SK-N-MC (cell line): ENCODE measurements around the gene SCARF2.
"Not testable (repeated sequence)": the region's sequence is repeated elsewhere in the genome, so short reads cannot be mapped to it uniquely, and the experiment has no call there.

Source experiments
- DNase-seq: peaks from one replicate; pipeline ENCODE4 v3.0.0-alpha.2; 2011; ENCODE audit warnings: low read depth, low spot score
- H3K27ac ChIP-seq: fragments of 200-600 bp; sonication (generic); 2 replicates; pipeline ENCODE4 v1.5.1; 2016; ENCODE audit warnings: mixed run types
- H3K36me3 ChIP-seq: fragments of 200-600 bp; sonication (generic); 2 replicates; pipeline ENCODE4 v1.6.1; 2017; ENCODE audit warnings: antibody characterized with exemption, low read length, mixed read lengths; ENCODE audit not compliant: insufficient read depth
- H3K4me3 ChIP-seq: fragments of 200-600 bp; sonication (generic); 2 replicates; pipeline ENCODE4 v1.5.1; 2016
- H3K9ac ChIP-seq: fragments of 200-600 bp; sonication (generic); 2 replicates; pipeline ENCODE4 v1.8.0; 2017; ENCODE audit warnings: mixed run types, mixed read lengths; ENCODE audit not compliant: insufficient read length
- H3K9me3 ChIP-seq: fragments of 200-600 bp; sonication (generic); 2 replicates; pipeline ENCODE4 v1.6.1; 2017; ENCODE audit warnings: low read depth, mild to moderate bottlenecking, antibody characterized with exemption, low read length, moderate library complexity, mixed read lengths
- EZH2 ChIP-seq: fragments of 200-600 bp; sonication (generic); IDR thresholded peaks from one replicate; pipeline ENCODE4 v1.6.1; 2017; ENCODE audit warnings: antibody characterized with exemption
- FOXP2 ChIP-seq: optimal IDR thresholded peaks from 2 replicates; pipeline ENCODE3; 2011; ENCODE audit warnings: mild to moderate bottlenecking, moderate library complexity; ENCODE audit not compliant: insufficient read depth; ENCODE audit errors: extremely low read length, control extremely low read depth
- POLR2AphosphoS5 ChIP-seq: IDR thresholded peaks from 2 replicates; pipeline ENCODE4 v1.6.1; 2012; ENCODE audit warnings: mild to moderate bottlenecking, low read depth, low read length, borderline replicate concordance

SCARF2 gene

DNA sequence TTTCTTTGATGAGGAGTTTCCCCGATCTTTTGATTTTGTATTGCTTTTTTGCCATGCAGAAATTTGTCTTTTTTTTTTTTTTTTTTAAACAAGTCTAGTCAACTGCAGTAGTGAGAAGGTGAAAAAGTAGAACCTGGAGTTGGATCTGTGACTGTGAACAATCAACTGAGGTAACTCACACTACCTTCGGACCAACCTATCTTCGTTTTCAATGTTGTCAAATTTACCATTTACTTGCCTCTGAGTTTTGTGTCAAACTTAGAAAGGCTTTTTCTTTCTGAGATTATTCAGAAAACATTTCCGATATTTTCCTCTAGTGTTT is 37.5 kb upstream of the SCARF2 start:
- no peak overlapping the region for H3K9ac ChIP-seq
- no peaks in the 10 kb centered on the region for H3K36me3 ChIP-seq
- no peak for DNase-seq
- H3K9me3 ChIP-seq, result no peaks in the 10 kb centered on the region
- H3K4me3 ChIP-seq, result no peak overlapping the region
- TF ChIP-seq POLR2AphosphoS5, result no peak
- TF ChIP-seq EZH2, result no peak
- no peak for TF ChIP-seq FOXP2
- H3K27ac ChIP-seq, result no peak overlapping the region

DNA sequence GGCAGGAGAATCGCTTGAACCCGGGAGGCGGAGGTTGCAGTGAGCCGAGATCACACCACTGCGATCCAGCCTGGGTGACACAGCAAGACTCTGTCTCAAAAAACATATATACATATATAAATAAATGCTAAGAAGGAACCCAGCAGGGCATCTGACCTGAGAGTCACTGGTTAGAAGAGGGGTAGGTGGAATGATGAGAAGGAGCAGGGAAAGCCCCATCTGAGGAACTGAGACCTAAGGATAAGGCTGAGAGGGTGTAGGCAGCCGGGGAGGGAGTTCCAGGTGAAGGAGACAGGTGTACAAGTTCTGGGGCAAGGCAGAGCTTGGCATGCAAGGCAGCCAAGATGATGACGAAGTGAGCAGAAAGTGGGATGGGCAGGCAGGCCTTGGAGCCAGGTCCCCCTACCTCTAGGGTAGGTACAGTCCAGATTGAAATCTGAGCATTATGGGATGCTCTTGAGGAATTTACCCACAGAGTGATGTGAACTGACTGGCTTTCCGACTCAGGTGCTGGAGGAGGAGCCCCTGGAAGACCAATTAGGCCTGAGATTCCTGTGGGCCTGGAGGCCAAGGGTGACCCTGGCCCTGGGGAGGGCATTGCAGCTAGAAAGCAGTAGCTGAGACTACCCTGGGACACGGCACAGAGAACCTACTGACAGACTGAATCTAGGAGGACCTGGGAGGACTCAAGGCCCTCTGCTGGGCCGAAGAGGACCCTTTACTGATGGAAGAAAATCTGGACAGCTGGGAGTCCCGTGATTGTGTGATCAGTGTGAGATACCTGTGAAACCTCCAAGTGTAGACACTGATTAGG is 35.2 kb upstream of the SCARF2 start:
- TF ChIP-seq POLR2AphosphoS5 (no peak), EZH2 (no peak)
- H3K27ac ChIP-seq, result no peak overlapping the region
- H3K36me3 ChIP-seq, result no peaks in the 10 kb centered on the region; the same call in 1 of the 2 replicates
- no peak overlapping the region for H3K4me3 ChIP-seq
- H3K9ac ChIP-seq, result no peak overlapping the region
- no peaks in the 10 kb centered on the region for H3K9me3 ChIP-seq
- no peak for DNase-seq

DNA sequence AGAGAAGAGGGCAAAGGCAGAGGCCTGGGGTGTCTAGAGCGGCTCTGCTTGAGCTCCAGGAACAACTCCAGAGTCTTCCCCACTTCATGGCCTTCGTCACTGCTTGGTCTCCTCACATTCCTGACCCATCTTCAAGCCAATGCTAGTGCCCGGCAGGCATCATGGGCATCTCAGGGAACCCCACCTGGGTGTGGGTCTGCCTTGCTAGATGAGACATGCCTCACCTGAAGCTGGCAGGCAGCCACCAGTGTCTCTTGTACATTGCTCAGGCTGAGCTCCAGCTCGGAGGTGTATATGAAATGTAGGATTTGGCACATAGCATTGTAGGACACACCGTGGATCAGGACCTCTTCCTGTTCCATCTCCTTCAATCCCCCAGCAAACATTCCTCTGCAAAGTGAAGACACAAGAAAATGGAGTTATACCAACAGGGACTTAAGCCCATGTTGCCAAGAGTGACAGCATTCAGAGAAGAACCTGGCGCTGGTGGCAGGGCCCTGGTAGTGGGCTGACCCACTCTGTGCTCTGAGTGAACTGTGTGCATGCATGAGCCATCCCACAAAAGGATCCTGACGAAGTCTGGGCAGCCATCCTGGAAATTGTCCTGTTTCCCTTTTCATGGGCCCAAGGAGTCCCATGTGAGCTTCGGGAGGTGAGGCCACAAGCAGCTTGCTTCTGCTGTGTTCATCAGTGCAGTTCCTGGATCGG is 33.7 kb upstream of the SCARF2 start:
- H3K36me3 ChIP-seq, result no peaks in the 10 kb centered on the region; the same call in 1 of the 2 replicates
- H3K9ac ChIP-seq, result no peak overlapping the region
- H3K9me3 ChIP-seq, result no peaks in the 10 kb centered on the region
- H3K4me3 ChIP-seq, result no peak overlapping the region
- TF ChIP-seq FOXP2 (no peak), EZH2 (no peak), POLR2AphosphoS5 (no peak)
- H3K27ac ChIP-seq, result no peak overlapping the region
- DNase-seq, result no peak

DNA sequence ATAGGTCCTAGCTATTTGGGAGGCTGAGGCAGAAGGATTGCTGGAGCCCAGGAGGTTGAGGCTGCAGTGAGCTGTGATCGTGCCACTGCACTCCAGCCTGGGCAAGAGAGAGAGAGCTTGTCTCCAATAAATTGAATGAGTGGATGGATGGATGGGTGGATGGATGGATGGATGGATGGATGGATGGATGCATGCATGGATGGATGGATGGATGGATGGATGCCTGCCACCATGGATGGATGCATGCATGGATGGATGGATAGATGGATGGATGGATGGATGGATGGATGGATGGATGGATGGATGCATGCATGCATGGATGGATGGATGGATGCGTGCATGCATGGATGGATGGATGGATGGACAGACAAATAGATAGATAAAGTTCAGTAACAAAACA is 32.9 kb upstream of the SCARF2 start:
- not testable (repeated sequence) for H3K4me3 ChIP-seq, H3K27ac ChIP-seq, DNase-seq, H3K9me3 ChIP-seq, H3K36me3 ChIP-seq, H3K9ac ChIP-seq

DNA sequence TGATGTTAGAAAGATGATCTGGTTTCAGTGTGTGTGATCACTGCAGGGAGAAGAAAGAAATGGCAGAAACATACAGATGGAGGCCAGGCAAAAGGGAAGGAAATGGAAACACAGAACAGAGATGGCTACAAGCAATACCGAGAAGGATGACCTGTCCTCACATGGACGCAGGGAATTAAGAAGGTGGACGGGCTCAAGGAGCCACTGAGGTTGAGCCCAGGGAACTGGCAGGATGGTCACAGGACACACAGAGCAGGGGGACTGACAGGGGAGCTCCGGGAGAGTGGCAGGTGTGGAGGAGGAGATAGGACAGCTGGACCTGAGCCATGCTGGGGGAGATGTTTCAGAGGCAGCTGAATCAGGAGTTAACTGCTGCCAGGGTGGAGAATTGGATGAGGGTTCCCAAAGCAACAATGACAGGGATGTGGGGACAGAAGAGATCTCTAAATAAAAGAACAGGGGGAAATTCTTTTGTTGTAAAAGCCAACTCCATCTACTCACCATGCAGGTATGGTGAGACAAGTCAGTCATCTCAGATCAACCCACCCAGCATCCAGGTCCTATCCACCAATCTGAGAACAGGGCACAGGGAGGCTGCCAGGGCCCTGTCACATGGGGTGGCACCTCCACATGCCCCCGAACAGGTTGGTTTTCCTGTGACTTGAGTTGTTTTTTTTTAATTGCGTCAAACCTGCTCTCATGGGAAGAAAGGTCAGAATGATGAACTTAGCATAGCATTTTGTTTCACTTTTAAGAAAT is 31.7 kb upstream of the SCARF2 start:
- no peaks in the 10 kb centered on the region; the same call in 1 of the 2 replicates for H3K36me3 ChIP-seq
- H3K9ac ChIP-seq, result no peak overlapping the region
- H3K27ac ChIP-seq, result no peak overlapping the region
- TF ChIP-seq EZH2 (no peak), POLR2AphosphoS5 (no peak), FOXP2 (no peak)
- DNase-seq, result no peak
- no peaks in the 10 kb centered on the region for H3K9me3 ChIP-seq
- no peak overlapping the region for H3K4me3 ChIP-seq

DNA sequence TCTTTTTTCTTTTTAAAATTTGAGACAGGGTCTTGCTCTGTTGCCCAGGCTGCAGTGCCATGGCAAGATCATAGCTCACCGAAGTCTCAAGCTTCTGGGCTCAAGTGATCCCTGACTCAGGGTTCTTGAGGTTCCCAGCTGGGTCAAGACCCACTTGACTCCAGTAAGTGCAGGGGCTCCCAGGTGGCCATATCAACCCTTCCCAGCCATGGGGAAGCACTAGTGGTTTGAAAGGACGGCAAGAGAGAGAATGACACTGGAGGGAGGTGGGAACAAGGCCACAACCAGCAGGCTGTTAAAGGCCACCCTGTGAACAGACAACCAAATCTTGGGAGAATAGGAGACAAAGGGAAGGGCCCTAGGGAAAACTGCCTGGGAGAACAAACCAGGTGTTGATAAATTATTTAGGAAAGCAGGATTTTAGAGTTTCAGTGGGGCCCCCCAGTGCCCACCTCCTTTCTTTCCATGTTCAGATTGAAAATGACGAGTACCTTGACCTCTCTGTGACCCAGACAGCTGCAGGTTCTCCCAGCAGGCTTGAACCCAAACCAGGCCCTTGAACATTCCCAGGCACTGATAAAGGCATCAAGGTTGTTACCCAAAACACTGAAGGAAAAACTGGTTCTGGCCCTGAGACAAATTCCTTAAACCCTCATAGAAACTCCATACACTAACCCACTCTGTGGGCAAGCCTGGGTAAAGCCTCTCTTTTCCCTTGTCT is 29.2 kb upstream of the SCARF2 start:
- H3K4me3 ChIP-seq, result no peak overlapping the region
- no peak overlapping the region for H3K9ac ChIP-seq
- TF ChIP-seq EZH2 (no peak), FOXP2 (no peak), POLR2AphosphoS5 (no peak)
- no peaks in the 10 kb centered on the region; the same call in 1 of the 2 replicates for H3K36me3 ChIP-seq
- no peak overlapping the region for H3K27ac ChIP-seq
- no peaks in the 10 kb centered on the region for H3K9me3 ChIP-seq
- no peak for DNase-seq

DNA sequence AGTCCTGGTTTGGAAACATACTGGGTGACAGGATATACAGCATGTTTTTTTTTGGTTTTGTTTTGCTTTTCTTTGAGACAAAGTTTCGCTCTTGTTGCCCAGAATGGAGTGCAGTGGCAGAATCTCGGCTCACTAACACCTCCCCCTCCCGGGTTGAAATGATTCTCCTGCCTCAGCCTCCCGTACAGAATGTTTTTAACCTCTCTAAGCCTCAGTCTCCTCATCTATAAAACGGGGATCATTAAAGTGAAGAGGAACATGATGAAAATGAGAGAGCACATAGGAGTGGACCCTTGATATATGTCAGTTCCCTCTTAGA is 28.1 kb upstream of the SCARF2 start:
- no peaks in the 10 kb centered on the region for H3K9me3 ChIP-seq
- H3K27ac ChIP-seq, result no peak overlapping the region
- TF ChIP-seq POLR2AphosphoS5 (no peak), EZH2 (no peak), FOXP2 (no peak)
- no peak for DNase-seq
- H3K4me3 ChIP-seq, result no peak overlapping the region
- H3K9ac ChIP-seq, result no peak overlapping the region
- no peaks in the 10 kb centered on the region; the same call in 1 of the 2 replicates for H3K36me3 ChIP-seq

DNA sequence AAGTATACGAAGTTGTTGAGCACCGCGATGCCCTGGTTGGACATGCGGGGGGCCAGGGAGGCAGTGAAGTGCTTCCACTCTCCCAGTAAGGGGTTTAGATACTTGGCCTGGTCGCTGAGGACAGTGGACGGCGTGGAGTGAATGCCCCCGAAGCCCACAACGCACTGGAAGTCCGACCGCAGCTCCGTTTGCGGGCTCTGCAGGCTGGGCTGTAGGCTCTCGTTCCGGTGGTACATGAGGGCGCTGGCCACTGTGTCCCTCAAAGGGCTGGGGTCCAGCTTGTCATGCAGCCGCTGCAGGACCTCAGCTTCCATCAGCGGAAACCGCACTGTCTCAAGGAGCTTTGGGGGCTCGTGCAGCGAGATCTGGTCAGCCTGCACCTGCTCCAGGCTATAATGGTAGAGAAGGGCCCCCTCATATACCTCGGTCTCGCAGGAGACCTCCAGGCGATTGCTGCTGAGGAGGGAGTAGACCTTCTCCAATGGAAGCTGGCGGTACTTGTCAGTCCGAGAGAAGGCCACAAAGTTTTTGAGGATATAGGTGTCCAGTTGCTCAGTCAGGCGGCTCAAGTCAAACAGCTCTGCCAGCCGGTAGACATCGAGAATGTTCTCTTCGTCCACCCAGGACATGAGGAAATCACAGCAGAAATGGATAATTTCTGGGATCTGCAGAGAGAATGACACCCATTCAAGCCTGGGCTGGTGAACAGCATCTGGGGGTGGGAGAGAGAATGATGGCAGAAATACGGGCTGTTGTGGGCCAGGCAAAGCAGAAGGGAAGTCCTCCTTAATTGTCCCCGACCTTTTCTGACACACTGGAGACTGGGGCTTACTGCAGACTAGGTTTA is 27.5 kb upstream of the SCARF2 start:
- Histone ChIP-seq H3K36me3 (no peaks in the 10 kb centered on the region; the same call in 1 of the 2 replicates), H3K9ac (no peak overlapping the region), H3K27ac (no peak overlapping the region), H3K4me3 (no peak overlapping the region), H3K9me3 (no peaks in the 10 kb centered on the region)
- DNase-seq, result no peak
- TF ChIP-seq POLR2AphosphoS5, result no peak
- TF ChIP-seq EZH2, result no peak
- TF ChIP-seq FOXP2, result no peak
